Retinal pigment epithelial cell (primary cell): ENCODE data around the gene GLRX3.
"Not testable (repeated sequence)": the region's sequence is repeated elsewhere in the genome, so short reads cannot be mapped to it uniquely, and the experiment has no call there.

Experiments used
- DNase-seq: peaks from one replicate; pipeline ENCODE4 v3.0.0-alpha.2; 2010; ENCODE audit warnings: low read depth
- H3K4me3 ChIP-seq: 2 replicates; pipeline ENCODE4 v1.5.1; 2011; ENCODE audit warnings: mild to moderate bottlenecking, low read length, control low read depth, moderate library complexity
- TF ChIP-seq, protein P1 (sequence below): conservative IDR thresholded peaks from 2 replicates; pipeline ENCODE4 v1.5.1; 2011; ENCODE audit warnings: low read depth, low read length, control low read depth, inconsistent platforms

GLRX3 gene

DNA sequence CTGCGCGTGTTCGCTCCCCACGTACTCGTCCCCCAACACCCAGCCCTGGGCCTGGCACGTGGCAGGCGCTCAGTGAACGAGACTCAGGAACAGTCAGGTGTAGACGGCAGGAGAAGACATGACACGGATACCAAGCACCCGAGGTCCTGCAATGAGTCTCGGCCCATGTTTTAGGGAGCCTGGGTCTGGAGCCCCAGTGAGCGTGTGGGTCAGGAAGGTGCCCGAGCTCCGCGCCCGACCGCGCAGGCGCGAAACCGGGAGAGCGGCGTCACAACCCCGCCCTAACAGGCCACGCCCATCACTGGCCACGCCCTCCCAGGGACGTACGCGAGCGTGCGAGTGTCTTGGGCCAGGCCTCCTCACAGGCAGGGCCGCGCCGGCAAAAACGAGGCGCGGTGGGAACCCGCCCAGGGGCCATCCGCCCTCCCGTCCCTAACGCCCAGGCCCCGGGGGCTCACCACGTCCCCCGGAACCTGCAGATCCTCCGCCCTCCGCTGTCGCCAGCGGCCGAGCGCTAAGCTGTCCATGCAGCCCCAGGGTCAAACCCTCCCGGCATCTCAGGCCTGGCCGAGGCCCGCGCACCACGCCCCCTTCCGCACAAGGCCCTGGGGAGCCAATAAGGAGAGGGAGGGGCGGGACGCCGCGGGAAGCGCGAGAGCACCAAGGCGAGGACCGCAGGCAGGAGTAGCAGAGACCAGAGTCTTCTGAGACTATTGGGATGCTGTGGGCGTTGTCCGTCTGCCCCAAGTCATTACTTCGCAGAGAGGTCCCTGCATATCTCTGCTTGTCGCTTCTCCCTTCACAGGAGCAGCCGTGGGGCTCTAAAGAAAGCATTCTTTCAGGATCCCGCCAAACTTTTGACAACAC lies 25.7 kb upstream of the GLRX3 start, which contains the start of gene C10orf143:
C10orf143 (minus strand) TSS at position 585 of the 867 bp plus-strand sequence; CDS start at position 527, 58 bp downstream.
- DNase-seq = peak; percentile 89
- peak within 1 kb of the TSS; percentile 88 for H3K4me3 ChIP-seq
- TF ChIP-seq, protein P1, sequence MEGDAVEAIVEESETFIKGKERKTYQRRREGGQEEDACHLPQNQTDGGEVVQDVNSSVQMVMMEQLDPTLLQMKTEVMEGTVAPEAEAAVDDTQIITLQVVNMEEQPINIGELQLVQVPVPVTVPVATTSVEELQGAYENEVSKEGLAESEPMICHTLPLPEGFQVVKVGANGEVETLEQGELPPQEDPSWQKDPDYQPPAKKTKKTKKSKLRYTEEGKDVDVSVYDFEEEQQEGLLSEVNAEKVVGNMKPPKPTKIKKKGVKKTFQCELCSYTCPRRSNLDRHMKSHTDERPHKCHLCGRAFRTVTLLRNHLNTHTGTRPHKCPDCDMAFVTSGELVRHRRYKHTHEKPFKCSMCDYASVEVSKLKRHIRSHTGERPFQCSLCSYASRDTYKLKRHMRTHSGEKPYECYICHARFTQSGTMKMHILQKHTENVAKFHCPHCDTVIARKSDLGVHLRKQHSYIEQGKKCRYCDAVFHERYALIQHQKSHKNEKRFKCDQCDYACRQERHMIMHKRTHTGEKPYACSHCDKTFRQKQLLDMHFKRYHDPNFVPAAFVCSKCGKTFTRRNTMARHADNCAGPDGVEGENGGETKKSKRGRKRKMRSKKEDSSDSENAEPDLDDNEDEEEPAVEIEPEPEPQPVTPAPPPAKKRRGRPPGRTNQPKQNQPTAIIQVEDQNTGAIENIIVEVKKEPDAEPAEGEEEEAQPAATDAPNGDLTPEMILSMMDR = no peak

DNA sequence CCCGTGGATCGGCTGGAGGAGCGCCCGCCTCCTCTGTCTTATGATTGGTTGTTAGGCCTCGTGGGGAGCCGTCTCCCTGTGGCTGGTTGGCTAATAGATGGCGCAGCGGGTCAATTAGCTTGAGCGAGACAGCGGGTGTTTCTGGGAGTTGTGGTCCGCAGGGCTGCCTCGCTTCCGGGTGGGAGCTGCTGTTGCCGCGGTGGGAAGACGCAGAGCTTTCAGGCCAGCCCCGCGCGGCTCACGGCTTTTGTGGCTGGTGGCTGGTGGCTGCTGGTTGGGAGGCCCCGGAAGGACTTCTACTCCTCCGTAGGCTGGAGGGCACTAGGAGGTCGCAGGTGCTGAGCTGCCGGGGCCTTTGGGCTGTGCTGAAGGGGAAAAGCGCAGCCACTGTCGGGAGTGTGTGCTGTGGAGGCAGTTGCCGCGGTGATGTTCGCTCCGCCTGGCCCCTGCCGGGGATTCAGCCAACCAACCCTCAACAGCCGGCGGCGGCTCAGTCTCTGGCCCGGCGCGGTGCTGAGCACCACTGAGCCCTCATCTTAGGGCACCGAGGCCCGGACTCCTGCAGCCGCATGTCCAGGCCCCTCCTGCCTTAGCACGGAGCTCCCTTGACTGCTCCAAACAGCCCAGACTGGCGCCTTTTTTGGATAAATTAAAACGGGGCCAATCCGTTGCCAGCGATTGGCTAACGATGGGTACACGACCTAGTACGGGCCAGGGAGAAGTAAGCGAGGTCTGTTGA lies 24.9 kb upstream of the GLRX3 start:
- peak; percentile 93 for DNase-seq
- H3K4me3 ChIP-seq = peak overlapping the region; percentile 88
- TF ChIP-seq, protein P1 = no peak

DNA sequence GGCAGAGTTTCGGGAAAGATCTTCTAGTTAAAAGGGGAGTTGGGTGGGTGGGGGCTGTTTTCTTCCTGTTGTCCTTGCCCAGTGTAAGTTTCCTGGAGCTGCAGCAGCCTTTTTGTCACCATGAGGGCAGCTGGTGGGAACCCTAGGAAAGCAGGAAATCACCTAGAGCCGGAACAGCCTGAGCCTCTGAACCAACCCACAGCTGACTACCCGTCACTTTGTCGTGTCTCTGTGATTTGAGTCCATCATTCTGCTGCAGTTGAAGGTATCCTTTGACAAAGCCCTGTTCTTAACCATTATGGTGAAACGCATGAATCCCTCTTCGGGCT lies 24.4 kb upstream of the GLRX3 start:
- peak overlapping the region; percentile 88 for H3K4me3 ChIP-seq
- TF ChIP-seq, protein P1 = no peak
- DNase-seq = no peak

DNA sequence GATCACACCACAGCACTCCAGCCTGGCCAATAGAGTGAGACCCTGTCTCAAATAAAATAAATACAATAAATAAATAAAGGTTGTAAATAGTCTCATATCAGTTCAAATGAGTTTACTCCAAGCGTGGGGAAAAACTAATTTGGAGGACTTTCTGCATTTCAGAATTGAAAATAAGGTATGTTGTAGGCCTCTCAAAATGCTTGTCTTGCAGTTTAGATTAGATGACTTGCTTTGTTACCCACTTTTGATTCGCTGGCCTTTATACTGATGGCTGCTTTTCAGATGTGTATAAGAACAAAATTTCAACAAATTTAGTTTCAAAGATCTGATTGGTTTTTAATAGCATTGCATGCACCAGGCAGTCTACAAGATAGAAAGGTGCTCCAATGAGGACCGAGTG lies 23.4 kb upstream of the GLRX3 start:
- DNase-seq = no peak
- H3K4me3 ChIP-seq = no peak overlapping the region
- TF ChIP-seq, protein P1 = no peak

DNA sequence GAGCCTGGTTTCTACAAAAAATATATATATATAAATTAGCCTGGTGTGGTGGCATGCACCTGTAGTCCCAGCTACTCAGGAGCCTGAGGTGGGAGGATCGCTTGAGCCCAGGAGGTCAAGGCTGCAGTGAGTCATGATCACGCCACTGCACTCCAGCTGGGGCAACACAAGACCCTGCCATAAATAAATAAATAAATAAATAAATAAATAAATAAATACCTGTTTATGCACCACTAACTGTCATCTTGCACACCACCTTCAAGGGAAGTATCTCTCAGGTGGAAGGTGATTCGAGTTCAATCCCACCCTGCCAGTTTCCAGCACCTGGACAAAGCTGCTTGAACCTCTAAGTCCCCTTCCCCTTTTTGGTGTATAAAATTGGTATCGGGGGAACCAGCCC lies 19.2 kb upstream of the GLRX3 start:
- DNase-seq, H3K4me3 ChIP-seq: not testable (repeated sequence)

DNA sequence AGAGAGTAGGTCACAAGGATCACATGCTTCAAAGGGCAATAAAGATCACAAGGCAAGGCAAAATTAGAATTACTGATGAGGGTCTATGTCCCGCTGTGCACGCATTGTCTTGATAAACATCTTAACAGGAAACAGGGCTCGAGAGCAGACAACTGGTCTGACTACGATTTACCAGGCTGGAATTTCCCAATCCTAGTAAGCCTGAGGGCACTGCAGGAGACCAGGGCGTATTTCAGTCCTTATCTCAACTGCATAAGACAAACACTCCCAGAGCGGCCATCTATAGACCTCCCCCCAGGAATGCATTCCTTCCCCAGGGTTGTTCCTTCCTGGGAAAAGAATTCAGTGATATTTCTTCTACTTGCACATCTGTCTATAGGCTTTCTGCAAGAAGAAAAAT lies 18.7 kb upstream of the GLRX3 start:
- not testable (repeated sequence) for H3K4me3 ChIP-seq, DNase-seq

DNA sequence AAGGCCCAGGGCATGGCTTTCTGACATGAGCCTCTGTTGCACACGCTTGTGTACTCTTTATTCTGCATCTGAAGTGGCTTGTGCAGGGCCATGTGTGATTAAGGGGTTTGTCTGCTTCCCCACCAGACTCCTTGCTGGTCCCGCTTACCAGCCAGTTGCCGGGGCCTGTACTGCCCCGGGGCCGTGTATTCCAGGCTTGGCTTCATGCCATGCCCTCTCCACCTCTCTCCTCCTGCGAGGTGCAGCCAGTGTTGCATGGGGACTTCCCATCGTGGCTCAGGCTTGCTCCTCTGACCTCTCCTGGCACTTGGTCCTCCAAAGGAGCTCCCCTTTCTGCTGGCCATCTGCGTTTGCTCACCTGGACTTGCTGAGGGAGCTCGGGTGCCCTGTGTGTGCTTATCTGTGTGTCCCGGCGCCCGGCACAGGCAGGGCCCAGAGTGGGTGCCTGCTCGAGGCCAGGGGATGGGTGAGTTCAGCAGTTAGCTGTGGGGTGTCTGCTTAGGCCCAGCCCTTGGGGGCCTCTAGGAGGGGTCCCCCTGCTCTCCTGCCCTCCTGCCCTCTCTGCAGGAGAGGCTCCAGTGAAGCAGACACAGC lies 14.6 kb upstream of the GLRX3 start:
- TF ChIP-seq, protein P1 = no peak
- no peak overlapping the region for H3K4me3 ChIP-seq
- no peak for DNase-seq
